NCI-H524 (cell line): ENCODE results near the gene TRIO.

Experiments used
- DNase-seq, 2 experiments: peaks; one replicate each; lab custom pipeline; 2025; lab: John Stamatoyannopoulos, UW

TRIO gene

DNA sequence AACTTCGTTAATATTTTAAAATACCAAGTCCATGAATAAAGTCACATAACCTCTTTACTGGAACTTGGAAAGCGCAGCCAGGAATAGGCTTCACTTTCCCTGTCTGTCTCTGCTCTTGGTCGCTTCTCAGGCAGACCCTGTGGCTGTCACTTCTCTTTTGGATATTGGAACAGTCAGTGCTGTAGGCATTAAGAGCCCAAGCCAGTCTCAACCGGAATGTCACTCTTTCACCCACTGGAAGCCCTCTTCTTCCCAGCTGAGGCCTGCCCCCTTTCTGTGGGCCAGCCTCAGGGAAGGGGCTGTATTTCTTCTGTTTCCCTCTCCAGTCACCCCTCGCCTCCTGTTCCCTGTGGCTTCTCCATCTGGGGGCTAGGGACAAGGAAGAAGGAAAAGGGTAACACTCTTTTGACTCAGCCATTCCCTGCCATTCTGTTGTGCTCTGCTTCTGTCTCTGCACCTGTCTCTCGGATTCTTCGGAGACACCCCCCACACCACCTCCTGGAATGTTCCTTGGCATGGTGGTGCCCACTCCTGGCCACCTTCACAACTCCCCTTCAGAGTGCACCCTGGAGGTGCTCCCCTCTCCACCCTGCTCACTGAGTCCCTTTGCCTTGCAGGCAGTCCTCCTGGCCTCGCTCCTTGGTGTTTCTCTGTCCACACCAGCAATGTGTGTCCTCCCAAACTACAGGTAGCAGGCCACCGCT is 103.4 kb downstream of the TRIO start:
- DNase-seq = peak in 1 of 2 experiments; percentile 57

DNA sequence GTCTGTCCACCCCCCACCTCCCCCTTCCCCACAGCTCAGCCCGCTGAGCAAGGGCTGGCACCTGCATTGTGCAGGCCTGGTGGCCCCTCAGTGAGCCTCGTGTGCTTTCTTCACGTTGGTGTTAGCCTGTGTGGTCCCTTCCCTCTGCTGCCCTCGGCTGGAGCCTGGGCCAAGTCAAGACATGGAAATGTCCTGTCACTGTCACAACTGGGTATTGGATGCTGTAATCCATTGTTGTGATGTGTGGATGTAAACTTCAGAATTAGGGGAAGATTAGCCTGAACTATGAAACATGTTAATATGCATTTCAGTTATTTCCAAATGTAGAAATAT is 103.9 kb downstream of the TRIO start:
- peak in 1 of 2 experiments; percentile 45 for DNase-seq

DNA sequence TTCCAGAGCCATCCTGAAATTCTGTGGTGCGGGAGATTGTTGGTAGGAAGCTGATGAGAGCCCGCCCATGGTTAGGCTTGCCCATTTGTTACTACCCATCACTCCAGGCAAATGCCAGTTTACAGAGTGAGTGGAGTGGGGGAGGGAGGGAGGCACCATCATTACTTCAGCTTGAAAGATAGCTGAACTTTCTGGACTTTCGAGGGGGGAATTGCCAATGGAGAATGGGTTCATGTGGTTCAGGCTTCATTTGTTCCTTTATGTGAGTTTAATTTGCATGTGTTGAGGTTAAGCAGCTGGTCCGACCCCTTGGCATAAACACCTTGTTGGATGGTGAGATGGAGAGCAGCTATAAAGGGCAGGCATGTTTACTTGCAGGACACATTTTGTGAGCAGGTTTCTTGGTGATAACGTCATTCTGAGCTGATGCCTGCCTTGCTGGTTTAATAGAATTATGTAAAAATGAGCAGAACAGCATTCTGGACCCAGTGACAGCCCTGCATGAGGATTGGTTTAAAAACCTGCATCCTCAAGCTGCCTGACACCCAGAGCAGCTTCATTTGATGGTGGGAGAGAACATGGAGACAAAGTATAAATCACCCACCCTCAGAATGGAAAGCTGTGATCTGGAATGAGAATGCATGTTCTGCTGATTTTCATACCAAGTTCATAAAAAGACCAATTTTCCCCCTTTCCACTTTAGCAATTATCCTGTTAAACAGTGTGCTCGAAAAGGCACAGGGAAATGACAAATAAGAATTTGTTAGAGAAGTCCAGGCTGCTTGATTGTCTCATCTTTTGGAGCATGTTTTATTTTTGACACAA is 106.3 kb downstream of the TRIO start:
- DNase-seq = no peak

DNA sequence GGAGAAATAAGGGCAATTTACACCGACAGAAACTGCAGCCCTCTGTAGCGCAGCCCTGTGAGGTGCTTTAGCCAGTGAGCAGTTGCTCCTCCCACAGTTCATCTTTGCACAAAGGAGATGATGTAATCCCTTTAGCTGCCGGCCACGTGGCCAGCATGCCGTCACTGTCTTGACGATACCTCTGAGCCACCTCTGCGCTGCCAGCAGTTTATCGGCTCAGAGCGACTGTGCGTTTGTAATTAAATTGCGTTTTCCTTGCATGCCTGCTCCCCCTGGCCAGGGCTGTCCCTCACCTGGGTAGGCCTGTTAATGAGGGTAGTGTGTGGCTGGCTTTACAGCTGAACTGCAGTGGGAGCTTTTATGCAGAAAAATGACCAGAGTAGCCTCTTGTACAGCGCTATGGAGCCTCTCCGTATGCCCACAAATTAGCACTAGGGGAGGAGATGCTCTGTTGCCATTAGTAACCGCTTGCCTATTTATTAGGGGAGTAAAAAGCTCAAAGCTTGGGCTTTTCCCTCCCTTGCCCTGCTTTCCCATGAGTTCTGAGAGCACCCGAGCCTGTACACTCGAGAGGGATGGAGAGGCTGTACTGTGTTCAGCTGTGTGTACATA is 107.0 kb downstream of the TRIO start:
- DNase-seq = peak; percentile 74 to 81

DNA sequence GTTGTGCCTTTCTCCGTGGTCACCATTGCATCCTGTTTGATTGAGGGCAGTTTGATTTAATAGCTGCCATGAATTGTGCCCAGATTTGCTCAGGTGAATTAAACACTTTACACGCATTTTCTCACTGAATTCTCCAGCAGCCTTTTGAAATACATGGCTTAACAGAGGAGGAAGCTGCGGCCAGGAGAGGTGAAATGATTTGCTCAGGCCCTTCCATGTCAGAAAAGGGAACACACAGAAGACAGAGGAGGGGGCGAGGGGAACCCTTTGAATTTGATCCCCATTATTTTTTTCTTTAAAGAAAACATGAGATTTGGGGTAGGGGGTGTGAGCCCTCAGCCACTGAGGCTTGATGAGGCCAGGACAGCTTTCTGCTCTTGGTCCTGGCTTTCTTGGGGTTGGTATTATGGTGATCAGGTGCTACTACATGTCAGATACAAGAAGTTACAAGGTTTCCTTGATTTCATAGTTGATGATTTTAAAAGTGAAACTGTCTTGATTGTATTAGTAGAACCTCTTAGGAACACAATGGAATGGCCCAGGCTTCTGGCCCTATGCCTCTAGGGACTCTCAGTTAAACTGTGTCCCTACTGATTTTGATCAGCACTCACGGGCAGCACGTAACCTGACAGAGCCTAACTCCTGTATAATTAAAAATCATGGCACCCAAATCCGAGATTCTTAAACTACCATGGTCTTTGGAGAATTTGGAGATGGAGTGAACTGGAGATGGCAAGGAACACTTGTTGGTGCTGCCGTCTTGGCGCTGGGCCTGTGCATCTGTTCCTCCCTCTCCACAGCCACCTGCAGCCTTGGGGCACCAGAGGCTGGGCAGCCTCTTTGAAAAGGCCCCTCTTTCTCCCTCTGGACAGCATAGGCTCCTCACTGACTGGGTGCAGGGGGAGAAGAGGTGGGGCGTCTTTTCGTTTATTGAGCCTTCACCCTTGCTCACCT is 107.9 kb downstream of the TRIO start:
- peak; percentile 77 to 83 for DNase-seq

DNA sequence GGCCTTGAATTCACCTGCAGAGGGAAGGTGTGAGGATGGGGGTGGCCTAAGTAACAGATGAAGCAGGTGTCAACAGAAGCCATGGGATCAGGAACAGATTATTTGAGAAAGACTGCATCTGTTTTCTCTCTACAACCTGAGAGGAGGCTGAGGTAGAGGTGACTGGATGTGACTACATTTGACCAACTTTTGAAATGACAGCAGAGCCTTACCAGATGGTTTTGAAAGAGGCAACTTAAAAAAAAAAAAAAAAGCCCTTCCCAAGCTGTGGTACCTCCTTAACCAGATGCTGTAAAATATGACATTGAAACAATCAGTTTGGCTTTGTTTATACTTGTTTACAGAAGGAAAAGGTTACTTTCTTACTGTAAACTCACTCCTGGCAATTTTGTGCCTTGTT is 108.6 kb downstream of the TRIO start:
- DNase-seq = peak; percentile 77 to 89

DNA sequence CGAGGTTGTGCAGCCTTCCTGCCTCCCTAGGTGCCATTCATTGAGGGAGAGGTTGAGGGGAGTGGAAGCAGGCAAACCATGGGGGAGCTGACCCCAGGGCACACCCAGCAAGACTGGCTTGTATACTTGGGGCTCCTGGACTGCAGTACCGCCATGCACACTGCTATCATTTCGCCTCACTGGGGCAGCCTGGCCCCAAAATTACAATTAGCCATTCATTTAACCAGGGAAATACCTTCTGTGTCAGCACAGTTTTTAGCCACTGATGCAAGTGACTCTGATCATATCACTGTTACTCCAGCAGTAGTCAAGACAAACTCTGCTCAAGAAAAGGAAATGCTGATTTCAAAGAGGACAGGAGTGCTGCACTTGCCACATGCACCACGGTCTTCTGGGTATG is 109.7 kb downstream of the TRIO start:
- DNase-seq = no peak

DNA sequence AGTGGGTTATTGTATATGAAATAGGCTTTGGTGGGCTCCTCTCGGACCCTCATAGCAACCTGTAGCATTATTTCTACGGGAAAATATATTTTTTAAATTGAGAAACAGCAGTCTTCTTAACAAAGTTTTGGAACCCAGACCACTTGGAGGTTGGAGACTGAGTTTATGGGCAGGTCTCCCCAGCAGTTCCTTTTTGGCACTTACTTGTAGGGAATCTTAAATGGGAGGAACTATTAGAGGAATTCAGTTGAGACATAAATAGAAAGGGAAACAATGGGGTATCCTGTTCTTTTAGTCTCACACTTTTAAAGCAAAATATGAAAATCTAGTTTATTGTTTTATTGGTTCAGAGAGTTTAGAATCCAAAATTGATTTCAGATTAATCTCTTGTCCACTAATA is 111.5 kb downstream of the TRIO start:
- DNase-seq = no peak

DNA sequence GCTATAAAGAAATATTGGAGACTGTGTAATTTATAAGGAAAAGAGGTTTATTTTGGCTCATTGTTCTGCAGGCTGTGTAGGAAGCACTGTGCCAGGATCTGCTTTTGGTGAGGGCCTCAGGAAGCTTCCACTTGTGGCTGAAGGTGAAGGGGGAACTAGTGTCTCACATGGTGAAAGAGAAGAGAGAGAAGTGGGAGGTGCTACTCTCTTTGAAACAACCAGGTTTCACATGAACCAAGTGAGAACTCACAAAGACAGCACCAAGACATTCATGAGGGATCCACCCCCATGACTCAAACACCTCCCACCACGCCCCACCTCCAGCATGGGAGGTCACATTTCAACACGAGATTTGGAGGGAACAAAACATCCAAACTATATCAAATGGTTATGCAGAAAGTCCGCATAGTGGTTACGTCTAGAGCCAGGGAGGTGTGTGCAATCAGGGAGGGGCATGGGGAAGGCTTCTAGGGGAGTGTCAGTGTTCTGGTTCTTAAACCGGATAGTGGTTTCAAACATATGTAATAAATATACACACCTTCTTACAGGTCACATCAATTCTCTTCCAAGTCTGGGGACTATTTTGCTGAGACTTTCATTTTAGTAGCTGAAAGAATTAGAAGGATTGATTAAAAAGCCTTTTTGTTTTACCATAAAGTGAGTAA is 113.0 kb downstream of the TRIO start:
- DNase-seq = no peak

DNA sequence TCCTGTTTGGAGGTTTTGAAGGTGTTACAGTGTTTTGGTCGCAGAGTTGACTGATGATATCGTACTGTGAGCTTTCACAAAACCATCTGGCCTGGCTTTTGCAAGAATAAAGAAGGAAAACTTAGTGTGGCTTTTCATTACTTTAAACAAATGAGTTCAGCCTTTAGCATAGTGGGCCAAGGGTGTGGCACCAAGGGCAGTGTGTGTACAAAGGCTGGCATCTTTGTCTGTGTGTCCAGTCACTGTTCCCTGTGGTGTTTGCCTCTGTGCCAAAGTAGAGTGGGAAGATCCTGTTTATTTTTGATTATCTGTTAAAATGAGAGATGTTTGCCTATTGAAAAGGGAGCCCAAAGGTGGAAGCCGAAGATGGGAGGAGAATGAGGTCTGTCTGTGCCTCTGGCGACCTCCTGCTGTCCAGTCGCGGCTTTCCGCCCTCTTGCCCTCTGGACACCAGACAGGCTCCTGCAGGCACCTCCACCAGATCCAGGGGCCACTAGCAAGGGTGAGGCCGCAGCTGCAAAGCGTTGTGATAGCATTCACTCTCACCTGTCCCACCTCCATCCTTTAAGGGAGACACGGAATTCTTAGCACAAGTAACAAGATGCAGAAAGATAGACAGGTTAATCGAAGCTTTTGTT is 113.7 kb downstream of the TRIO start:
- DNase-seq = no peak

DNA sequence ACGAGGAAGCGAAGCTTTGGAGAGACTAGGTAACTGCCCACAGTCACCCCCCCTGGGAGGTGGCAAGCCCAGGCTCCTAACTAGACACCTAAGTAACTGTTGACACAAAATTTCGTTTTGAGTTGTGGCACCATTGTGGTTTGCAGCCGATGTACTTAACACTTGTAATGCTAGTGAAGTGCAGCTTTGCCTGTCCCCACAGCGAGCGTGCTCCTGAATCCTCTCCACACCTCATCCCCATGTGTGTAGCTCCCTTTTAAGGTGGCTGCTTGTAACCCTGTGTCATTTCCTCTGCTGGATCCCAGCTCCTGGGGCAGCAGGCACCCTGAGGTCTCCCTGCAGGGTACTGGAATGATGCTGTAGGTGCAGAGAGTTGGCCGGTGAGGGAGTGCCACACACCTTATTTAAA is 114.9 kb downstream of the TRIO start:
- DNase-seq = no peak

DNA sequence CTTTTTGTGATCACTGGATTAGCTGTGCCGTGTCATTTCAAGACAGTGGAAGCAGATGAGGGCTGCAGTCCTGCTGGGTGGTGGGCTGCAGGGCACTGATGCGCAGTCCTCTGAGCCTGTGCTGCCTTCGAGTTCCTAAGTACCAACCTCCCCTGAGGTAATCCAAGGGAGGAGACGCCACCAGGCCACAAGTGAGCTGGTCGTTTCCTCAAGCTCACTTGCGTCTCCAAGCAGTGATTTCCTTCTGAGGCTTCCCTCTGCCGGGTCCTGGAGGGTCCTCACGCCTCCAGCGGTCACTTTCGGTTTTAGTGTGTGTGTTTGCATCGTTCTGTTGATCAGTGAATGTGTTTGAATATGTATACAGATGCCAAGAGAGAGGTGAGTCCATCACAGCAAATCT is 115.7 kb downstream of the TRIO start:
- no peak for DNase-seq

DNA sequence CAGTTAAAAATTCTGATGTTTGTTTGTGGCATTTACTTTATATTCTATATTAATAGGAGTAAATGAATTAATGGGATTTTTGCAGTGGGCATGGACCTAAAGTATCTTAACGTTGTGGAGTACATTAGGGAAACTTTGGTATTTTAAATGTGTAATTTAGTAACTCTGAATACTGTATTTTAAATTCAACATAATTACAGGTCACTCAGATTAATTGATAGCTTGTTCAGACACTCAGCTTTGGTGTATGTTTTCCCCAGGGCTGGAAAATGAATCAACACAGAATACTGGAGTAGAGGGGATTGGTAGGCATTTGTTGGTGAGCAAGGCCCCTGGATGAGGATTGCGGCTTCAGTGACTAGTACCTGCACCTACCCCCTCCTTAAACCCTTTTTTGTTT is 117.5 kb downstream of the TRIO start:
- DNase-seq = no peak

DNA sequence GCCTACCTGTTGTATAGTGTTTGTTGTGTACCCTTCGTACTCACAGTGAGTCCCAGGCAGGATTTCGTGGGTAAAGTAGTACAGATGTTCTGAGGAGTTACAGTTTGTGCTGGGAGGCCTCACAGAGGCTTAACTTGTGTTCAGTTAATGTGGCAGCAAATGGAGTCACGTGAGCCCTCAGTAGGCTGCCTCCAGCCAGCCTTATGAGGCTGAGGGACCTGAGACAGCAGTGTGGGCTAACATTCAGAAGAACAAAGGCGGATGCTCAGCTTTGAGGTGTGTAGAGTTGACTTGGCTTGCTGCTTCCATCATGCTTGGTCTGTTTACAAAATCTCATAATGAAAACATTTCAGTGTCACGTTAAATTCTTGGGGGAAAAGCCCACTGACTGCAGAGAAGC is 118.1 kb downstream of the TRIO start:
- DNase-seq = peak in 1 of 2 experiments; percentile 33

DNA sequence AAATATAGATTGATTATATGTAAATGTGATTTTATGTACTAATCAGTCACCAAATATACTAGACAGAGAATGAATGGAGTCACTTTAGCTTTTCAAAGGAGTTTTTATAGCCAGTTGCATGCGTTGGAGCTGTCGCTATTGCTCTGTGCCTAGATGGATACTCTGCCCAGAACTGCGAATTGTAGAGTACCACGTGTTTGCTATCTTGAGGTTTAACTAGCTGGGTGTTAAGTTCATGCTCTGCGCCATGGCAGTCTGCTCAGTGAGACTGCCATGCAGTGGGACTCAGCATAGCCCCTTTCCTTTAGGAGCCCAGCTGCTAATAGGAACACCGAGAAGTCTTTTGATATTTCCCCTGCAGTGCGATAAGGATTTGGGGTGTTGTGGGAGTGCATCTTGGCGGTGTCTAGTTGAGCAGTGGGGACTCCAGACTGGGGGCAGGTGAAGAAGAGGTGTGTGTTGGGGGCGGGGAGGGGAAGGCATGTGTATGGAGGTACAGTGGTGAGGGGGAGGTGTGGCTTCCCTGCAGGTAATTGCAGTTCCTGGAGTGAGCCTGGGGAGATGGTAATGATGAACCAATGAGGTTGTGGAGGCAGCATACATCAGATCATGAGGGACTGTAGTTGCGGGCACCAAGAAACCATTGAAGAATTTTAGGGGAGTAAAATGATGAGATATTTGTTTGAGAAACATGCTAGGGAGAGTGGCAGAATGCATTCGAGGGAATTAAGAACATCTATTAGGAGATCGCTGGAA is 118.9 kb downstream of the TRIO start:
- no peak for DNase-seq

DNA sequence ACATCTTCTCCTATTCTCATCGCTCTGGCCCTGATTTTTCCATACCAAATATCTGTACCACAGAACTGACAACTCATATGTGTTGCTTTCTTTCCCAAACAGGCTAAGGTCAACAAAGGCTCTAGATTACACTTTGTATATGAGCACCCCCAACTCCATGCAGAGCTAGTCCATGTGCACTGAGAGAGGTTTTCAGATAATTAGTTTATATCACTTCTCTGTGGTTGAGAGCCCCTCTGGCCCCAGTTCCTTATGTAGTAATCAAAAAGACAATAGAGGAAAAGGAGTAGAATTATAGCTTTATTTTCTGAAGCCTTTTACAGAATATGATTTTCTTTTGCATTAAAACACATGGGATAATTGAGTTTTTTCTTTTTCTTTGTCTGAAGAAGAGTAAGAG is 120.0 kb downstream of the TRIO start:
- DNase-seq = no peak

DNA sequence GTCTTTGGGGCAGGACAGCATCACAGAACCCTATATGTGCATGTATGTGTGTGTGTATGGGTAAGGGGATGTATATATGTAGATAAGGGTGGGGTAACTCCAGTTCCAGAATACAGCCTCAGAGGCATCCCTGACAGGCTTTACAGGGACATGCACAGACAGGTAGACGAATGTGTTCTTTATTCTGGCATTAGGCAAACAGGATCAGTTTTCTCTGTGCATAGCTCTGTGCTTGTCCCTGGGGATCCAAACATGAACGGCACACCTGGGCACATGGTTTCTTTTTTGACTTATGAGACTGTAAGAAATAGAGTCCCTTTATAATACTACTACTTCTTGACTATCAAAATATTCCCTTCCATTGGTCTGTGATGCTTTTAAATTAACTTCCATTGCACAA is 120.6 kb downstream of the TRIO start:
- DNase-seq = peak; percentile 26 to 72

DNA sequence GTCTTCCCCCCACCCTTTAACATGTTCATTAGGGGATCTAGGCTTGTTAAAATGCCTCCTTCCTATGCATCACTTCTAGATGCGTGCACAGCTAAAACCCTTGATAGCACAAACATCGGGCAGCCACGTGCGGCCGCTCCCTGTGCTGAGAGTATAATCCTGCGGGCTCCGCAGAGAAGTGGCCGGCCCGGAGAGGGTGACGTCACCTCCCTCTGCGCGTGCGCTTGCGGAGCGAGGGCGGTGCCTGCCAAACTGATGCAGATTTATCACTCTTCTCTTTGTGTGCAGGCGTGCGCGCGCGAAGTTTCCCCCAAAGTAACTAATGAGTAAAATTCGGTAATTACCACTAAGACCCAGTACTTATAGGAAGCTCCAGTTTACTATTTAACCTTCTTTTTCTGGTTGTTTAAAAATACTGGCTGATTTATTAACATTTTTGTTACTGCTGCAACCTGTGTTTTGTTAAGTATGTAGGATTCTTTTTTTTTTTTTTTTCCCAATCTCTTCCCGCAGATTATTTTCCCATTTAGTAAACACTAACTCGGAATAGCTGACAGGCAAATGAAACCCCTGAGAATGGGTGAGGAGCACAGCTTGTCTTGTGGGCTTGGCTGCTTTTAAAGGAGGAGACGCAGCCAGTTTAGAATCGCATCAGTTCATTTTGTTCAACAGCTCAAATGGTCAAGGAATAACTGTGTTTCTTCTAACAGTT is 121.6 kb downstream of the TRIO start:
- peak; percentile 97 to 99 for DNase-seq

DNA sequence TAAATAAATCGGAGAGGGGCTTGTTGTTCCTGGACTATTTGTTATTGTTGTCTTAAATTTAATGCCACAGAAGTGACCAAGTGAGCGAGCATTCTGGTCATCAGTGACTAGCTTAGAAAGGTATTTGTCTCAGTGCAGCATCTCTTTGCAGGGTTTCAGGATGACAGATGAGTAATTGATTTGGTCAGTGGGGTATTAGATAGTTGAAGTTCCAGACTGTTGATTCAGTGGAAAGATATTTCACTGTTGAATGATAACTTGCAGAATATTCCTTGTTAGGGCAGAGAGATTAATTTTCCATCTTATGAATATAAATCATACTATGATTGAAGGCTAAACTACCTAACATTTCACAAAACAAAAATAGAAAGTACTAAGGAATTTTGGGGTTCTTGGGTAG is 122.4 kb downstream of the TRIO start:
- DNase-seq = no peak

DNA sequence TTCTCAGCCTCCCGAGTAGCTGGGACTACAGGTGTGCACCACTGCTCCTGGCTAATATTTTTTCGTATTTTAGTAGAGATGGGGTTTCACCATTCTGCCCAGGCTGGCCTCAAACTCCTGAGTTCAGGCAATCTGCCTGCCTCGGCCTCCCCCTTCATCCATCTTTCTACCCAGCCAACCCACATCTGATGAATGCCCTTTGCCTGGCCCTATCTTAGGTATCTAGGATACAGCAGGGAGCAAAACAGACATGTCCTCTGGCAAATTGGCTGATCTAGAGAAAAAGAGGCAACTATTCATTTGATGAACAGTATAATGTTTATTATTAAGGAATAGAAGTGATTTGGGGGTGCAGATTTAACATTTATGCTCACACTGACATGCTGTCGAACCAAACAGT is 123.0 kb downstream of the TRIO start:
- DNase-seq = no peak
